ENCODE results near the gene CD300LB. TPM values are rescaled to one million over a fixed set of nuclear protein-coding genes. Genes with fewer than 3 reads are reported as not detected.

Gene CD300LB
- total RNA-seq, 1 donor from 2014 or later: not detected

DNA sequence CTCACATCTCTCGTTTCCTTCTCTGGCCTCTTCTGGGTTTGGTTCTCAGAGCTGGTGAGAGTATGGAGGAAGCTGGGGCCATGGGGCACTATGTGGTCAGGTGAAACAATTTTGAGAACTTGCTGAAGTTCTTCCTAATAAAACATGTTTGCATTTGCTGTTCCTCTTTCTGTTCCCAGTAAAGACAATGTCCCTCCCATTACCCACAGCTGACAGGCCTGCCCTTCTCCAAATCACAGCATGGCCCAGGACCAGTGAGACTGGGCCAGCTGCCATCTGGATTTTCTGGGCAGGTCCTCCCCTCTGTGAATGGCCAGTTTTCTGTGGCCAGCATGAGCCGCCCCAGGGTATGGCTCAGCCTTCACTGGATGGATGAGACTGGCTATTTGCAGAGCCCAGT is 36.1 kb upstream of the CD300LB start, which contains the start of gene CD300H:
Gene CD300H, minus strand, starts transcription at position 113 of the 400 bp plus-strand sequence.
- no peak within 1 kb of the TSS for H3K4me3 Mint-ChIP-seq (ENCODE audit: unreplicated experiment)
- no peak within 1 kb of the TSS for H3K27ac ChIP-seq (ENCODE audit: low read depth, low read length)
- H3K4me2 ChIP-seq (ENCODE audit: low read length): no peak within 1 kb of the TSS
- H3K36me3 ChIP-seq (ENCODE audit: insufficient read depth, low read length): no peaks in the 10 kb centered on the region
- FAIRE-seq: no peak
- H3K27ac Mint-ChIP-seq (ENCODE audit: unreplicated experiment): peak within 1 kb of the TSS; percentile 37
- H3K27me3 ChIP-seq (ENCODE audit: insufficient read depth, low read length): peaks cover 12% of the 10 kb centered on the region
- H3K4me1 ChIP-seq (ENCODE audit: insufficient read depth, low read length): peaks cover 11% of the 10 kb centered on the region
- H3K4me3 ChIP-seq (ENCODE audit: insufficient read depth, low read depth, low read length): no peak within 1 kb of the TSS
- H3K4me1 Mint-ChIP-seq (ENCODE audit: low read depth, unreplicated experiment): peaks cover 20% of the 10 kb centered on the region
- H2AFZ ChIP-seq (ENCODE audit: low read depth, low read length): no peak within 1 kb of the TSS
- H3K9ac ChIP-seq (ENCODE audit: low read length): peak within 1 kb of the TSS; percentile 65
- TF ChIP-seq, protein P1, sequence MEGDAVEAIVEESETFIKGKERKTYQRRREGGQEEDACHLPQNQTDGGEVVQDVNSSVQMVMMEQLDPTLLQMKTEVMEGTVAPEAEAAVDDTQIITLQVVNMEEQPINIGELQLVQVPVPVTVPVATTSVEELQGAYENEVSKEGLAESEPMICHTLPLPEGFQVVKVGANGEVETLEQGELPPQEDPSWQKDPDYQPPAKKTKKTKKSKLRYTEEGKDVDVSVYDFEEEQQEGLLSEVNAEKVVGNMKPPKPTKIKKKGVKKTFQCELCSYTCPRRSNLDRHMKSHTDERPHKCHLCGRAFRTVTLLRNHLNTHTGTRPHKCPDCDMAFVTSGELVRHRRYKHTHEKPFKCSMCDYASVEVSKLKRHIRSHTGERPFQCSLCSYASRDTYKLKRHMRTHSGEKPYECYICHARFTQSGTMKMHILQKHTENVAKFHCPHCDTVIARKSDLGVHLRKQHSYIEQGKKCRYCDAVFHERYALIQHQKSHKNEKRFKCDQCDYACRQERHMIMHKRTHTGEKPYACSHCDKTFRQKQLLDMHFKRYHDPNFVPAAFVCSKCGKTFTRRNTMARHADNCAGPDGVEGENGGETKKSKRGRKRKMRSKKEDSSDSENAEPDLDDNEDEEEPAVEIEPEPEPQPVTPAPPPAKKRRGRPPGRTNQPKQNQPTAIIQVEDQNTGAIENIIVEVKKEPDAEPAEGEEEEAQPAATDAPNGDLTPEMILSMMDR (IDR thresholded peaks at IDR 0.05; ENCODE audit: insufficient read depth, low read depth, low read length): no peak
- peaks cover 14% of the 10 kb centered on the region for H3K27me3 Mint-ChIP-seq (ENCODE audit: low read depth, unreplicated experiment)
- peaks cover 2% of the 10 kb centered on the region for H3K36me3 Mint-ChIP-seq (ENCODE audit: low read depth, unreplicated experiment)
- H3K79me2 ChIP-seq (ENCODE audit: insufficient read depth, low read length): no peaks in the 10 kb centered on the region
- peaks cover 8% of the 10 kb centered on the region for H4K20me1 ChIP-seq (ENCODE audit: insufficient read depth, low read length)
- peaks cover 6% of the 10 kb centered on the region for H3K9me3 ChIP-seq (ENCODE audit: insufficient read depth, low read depth, low read length)
- peaks cover 10% of the 10 kb centered on the region for H3K9me3 Mint-ChIP-seq (ENCODE audit: unreplicated experiment)
- no peak for DNase-seq (ENCODE audit: low read depth)

DNA sequence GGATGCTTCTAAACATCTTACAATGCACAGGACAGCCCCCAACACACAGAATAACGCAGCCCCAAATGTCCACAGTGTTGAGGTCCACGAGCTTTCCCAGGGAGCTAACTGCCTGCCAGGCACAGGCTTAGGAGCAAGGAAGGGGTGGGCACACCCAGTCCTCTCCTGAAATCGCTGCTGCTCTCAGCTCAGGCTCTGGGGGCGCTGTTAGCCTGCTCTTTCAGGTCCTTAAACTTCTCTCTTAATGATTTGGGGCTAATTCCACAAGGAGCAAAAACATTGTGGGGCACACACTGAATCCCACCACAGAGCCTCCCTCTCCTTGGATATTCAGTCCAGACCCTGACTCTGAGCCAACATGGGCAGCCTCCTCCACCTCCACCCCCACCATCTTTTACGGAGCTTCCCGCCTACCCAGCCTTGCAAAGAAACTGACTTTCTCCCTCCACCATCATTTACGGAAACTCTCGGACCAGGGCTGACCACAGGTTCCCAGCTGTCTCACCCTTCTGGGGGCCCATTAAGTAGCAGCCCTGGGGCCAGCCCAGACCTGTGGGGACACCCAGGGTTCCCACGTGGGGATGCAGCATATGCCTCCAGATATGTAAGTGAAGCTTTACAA is 35.0 kb upstream of the CD300LB start:
- FAIRE-seq (no peak), DNase-seq (ENCODE audit: low read depth) (peak; percentile 25)
- peaks cover 2% of the 10 kb centered on the region for H3K9me3 Mint-ChIP-seq (ENCODE audit: unreplicated experiment)
- H3K4me3 ChIP-seq (ENCODE audit: insufficient read depth, low read depth, low read length): no peak overlapping the region
- H2AFZ ChIP-seq (ENCODE audit: low read depth, low read length): no peak overlapping the region
- peaks cover 6% of the 10 kb centered on the region for H3K9me3 ChIP-seq (ENCODE audit: insufficient read depth, low read depth, low read length)
- TF ChIP-seq, protein P1 (IDR thresholded peaks at IDR 0.05; ENCODE audit: insufficient read depth, low read depth, low read length): peak; percentile 49
- no peak for TF ChIP-seq EZH2 (IDR thresholded peaks at IDR 0.05; ENCODE audit: insufficient read depth, low read length)
- H3K27me3 ChIP-seq (ENCODE audit: insufficient read depth, low read length): peaks cover 7% of the 10 kb centered on the region
- no peak overlapping the region for H3K4me3 Mint-ChIP-seq (ENCODE audit: unreplicated experiment)
- peaks cover 11% of the 10 kb centered on the region for H3K4me1 ChIP-seq (ENCODE audit: insufficient read depth, low read length)
- peaks cover 8% of the 10 kb centered on the region for H4K20me1 ChIP-seq (ENCODE audit: insufficient read depth, low read length)
- H3K4me2 ChIP-seq (ENCODE audit: low read length): no peak overlapping the region
- no peaks in the 10 kb centered on the region for H3K79me2 ChIP-seq (ENCODE audit: insufficient read depth, low read length)
- H3K27ac Mint-ChIP-seq (ENCODE audit: unreplicated experiment): no peak overlapping the region
- peaks cover 23% of the 10 kb centered on the region for H3K27me3 Mint-ChIP-seq (ENCODE audit: low read depth, unreplicated experiment)
- H3K4me1 Mint-ChIP-seq (ENCODE audit: low read depth, unreplicated experiment): peaks cover 20% of the 10 kb centered on the region
- H3K9ac ChIP-seq (ENCODE audit: low read length): no peak overlapping the region
- no peaks in the 10 kb centered on the region for H3K36me3 Mint-ChIP-seq (ENCODE audit: low read depth, unreplicated experiment)
- no peak overlapping the region for H3K27ac ChIP-seq (ENCODE audit: low read depth, low read length)
- H3K36me3 ChIP-seq (ENCODE audit: insufficient read depth, low read length): no peaks in the 10 kb centered on the region

DNA sequence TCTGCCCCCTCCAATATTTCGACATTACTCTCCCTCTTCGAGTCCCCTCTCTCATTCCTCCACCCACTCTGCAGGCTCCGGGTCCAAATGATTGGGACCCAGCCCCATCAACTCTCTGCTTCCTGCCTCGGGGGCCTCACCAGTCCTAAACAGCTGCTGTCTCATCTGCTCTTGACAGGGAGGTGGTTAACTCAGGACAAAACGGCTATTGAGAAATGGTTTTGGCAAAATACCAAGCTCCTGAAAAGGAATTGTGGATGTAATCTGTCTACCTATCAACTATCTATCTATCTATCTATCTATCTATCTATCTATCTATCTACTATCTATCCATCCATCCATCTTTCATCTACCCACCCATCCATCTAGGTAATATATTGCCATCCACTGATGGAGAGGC is 33.9 kb upstream of the CD300LB start:
- Mint-ChIP-seq H3K27me3 (ENCODE audit: low read depth, unreplicated experiment) (peaks cover 32% of the 10 kb centered on the region), H3K36me3 (ENCODE audit: low read depth, unreplicated experiment) (no peaks in the 10 kb centered on the region), H3K9me3 (ENCODE audit: unreplicated experiment) (peaks cover 2% of the 10 kb centered on the region), H3K4me1 (ENCODE audit: low read depth, unreplicated experiment) (peaks cover 16% of the 10 kb centered on the region), H3K27ac (ENCODE audit: unreplicated experiment) (no peak overlapping the region), H3K4me3 (ENCODE audit: unreplicated experiment) (no peak overlapping the region)
- Histone ChIP-seq H2AFZ (ENCODE audit: low read depth, low read length) (no peak overlapping the region), H3K36me3 (ENCODE audit: insufficient read depth, low read length) (no peaks in the 10 kb centered on the region), H3K9ac (ENCODE audit: low read length) (no peak overlapping the region), H3K4me1 (ENCODE audit: insufficient read depth, low read length) (peaks cover 9% of the 10 kb centered on the region), H3K4me2 (ENCODE audit: low read length) (no peak overlapping the region), H4K20me1 (ENCODE audit: insufficient read depth, low read length) (peaks cover 8% of the 10 kb centered on the region), H3K9me3 (ENCODE audit: insufficient read depth, low read depth, low read length) (peaks cover 6% of the 10 kb centered on the region), H3K79me2 (ENCODE audit: insufficient read depth, low read length) (no peaks in the 10 kb centered on the region), H3K4me3 (ENCODE audit: insufficient read depth, low read depth, low read length) (no peak overlapping the region), H3K27ac (ENCODE audit: low read depth, low read length) (no peak overlapping the region), H3K27me3 (ENCODE audit: insufficient read depth, low read length) (peaks cover 3% of the 10 kb centered on the region)
- no peak for FAIRE-seq
- no peak for TF ChIP-seq EZH2 (IDR thresholded peaks at IDR 0.05; ENCODE audit: insufficient read depth, low read length)
- TF ChIP-seq, protein P1 (IDR thresholded peaks at IDR 0.05; ENCODE audit: insufficient read depth, low read depth, low read length): no peak
- no peak for DNase-seq (ENCODE audit: low read depth)

Data from astrocyte (in vitro differentiated cells and primary cell).